Right lobe of liver (tissue), 4 donors: ENCODE data around the gene SORBS2.

ENCODE experiments used
- POLR2A ChIP-seq: fragments of 450-650 bp; IDR thresholded peaks from one replicate; pipeline ENCODE4 v1.6.1; 2017; ENCODE audit warnings: antibody characterized with exemption, mild to moderate bottlenecking
- TF ChIP-seq, protein P1 (sequence below), 4 donors: fragments of 200-600 bp in 3 of 4; fragments of 450-650 bp in 1 of 4; IDR thresholded peaks; one replicate each; pipeline versions ENCODE4 v1.5.1 to v1.8.0; 2016 to 2022; ENCODE audit warnings: antibody characterized with exemption in 4 of 4, mild to moderate bottlenecking in 2 of 4
- donor health status: DM: no; HTN: no; CAD: no.
- donor health status: DM: no; HTN: no; CAD: no.
- donor health status: DM: no; HTN: yes; CAD: no.

DNA sequence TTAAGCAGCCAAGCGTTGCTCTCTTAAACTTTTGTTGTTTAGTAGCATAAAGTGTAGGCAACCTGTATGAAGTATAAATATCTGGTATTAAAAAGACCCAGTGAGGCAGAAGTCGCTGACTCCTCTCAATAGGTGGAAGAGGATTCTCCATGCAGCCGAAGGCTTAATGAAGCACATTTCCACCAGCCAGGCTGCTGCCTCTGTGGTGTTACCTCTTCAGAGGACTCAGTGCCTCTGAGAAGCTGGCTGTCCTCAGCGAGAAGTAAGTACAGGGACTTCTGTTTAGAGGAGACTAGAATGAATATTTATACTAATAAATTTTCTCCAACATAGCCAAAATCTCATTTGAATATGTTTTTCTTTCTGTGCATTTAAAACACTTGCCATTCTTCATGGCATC is 6.0 kb downstream of the SORBS2 start:
- TF ChIP-seq POLR2A, result no peak
- TF ChIP-seq, protein P1, sequence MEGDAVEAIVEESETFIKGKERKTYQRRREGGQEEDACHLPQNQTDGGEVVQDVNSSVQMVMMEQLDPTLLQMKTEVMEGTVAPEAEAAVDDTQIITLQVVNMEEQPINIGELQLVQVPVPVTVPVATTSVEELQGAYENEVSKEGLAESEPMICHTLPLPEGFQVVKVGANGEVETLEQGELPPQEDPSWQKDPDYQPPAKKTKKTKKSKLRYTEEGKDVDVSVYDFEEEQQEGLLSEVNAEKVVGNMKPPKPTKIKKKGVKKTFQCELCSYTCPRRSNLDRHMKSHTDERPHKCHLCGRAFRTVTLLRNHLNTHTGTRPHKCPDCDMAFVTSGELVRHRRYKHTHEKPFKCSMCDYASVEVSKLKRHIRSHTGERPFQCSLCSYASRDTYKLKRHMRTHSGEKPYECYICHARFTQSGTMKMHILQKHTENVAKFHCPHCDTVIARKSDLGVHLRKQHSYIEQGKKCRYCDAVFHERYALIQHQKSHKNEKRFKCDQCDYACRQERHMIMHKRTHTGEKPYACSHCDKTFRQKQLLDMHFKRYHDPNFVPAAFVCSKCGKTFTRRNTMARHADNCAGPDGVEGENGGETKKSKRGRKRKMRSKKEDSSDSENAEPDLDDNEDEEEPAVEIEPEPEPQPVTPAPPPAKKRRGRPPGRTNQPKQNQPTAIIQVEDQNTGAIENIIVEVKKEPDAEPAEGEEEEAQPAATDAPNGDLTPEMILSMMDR (IDR thresholded peaks at IDR 0.05), result no peak
